ENCODE measurements around the gene MGMT. TPM values are rescaled to one million over a fixed set of nuclear protein-coding genes. Genes with fewer than 3 reads are reported as not detected.

MGMT gene
- polyA plus RNA-seq, 1 of the 3 experiments (the other 2 are of a cell fraction), result 10.8 TPM

DNA sequence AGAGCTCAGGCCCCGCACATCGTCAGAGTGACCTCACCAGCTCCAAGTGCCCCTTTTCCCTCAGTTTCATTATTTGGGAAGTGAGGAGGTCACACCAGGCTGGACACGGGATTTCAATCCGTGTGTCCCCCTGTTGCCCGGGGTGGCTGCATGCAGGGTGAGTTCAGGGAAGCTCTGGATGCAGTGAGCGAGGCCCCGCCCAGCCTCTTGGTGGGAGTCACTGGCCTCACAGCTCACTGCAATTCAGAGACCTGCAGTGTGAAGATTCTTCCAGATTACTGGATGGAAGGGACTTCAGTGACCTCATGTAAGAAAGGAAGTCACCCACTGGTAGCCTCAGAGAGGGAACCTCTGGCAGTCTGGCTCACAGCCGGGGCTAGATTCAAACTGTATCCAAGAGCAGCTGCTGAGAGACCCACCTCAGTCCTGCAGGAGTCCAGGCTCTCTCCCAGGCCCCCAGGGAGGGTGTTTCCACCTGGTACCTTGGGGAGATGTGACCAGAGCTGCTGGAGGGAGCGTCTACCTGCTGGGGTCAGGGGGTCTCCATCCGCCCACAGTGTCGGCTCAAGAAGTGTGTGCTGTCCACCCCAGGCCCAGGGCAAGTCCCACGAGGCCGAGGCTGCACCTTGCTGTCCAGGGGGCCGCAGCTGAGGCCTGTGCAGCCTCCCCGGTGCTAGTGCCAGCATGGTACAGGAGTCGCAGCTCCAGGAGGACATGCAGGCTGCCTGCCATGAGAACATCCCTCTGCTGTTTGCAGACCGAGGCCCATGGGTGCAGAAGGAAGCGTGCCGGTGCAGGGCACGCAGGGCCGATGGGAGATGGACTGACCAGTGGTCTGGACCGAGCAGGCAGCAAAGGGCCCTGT lies 54.4 kb downstream of the MGMT start:
- H3K79me2 ChIP-seq (ENCODE audit: insufficient read depth), result no peaks in the 10 kb centered on the region
- DNase-seq, result no peak
- no peaks in the 10 kb centered on the region for H4K20me1 ChIP-seq (ENCODE audit: insufficient read depth)
- no peaks in the 10 kb centered on the region for H3K9me3 ChIP-seq
- POLR2A ChIA-PET, result no interaction called here
- no peaks in the 10 kb centered on the region for H3K27me3 ChIP-seq (ENCODE audit: insufficient read depth)
- H3K36me3 ChIP-seq (replicated peaks in 1 of 2; ENCODE audit: control insufficient read depth in 1 of 2, insufficient read depth in 2 of 2, low read length in 1 of 2), result no peaks in the 10 kb centered on the region
- no peaks in the 10 kb centered on the region for H3K9me2 ChIP-seq
- no peak overlapping the region for H3K4me3 ChIP-seq (ENCODE audit: low read depth in 2 of 2, low read length in 1 of 2)
- 88% methylated on average over 16 of the region's 22 CpGs for WGBS (ENCODE audit: low lambda C conversion rate)
- H3K9ac ChIP-seq, result no peak overlapping the region
- no peak overlapping the region for H2AFZ ChIP-seq (ENCODE audit: low read depth)
- no peak overlapping the region for H3K27ac ChIP-seq (ENCODE audit: low read depth in 2 of 2, low read length in 1 of 2)
- H3K4me1 ChIP-seq (ENCODE audit: control insufficient read depth in 1 of 2, insufficient read depth in 2 of 2, low read depth in 1 of 2, low read length in 1 of 2), result peaks cover 0 to 2% of the 10 kb centered on the region in 2 experiments; a peak in 1 of 4 replicates
- no peak overlapping the region for H3K4me2 ChIP-seq
- H3F3A ChIP-seq (replicated peaks; ENCODE audit: insufficient read depth), result no peaks in the 10 kb centered on the region
- CTCF ChIA-PET, result no interaction called here
- TF ChIP-seq, protein P1, sequence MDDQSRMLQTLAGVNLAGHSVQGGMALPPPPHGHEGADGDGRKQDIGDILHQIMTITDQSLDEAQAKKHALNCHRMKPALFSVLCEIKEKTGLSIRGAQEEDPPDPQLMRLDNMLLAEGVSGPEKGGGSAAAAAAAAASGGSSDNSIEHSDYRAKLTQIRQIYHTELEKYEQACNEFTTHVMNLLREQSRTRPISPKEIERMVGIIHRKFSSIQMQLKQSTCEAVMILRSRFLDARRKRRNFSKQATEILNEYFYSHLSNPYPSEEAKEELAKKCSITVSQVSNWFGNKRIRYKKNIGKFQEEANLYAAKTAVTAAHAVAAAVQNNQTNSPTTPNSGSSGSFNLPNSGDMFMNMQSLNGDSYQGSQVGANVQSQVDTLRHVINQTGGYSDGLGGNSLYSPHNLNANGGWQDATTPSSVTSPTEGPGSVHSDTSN (IDR thresholded peaks at IDR 0.05), result no peak
- TF ChIP-seq TAF1 (IDR thresholded peaks at IDR 0.05; ENCODE audit: borderline replicate concordance, low read depth, low read length) (no peak), JUND (IDR thresholded peaks at IDR 0.05) (no peak), MXI1 (IDR thresholded peaks at IDR 0.05; ENCODE audit: low read depth, low read length) (no peak)

GRCh38 chr10:129522041-129522585 lies 55.1 kb downstream of the MGMT start:
- Histone ChIP-seq H3K9me3 (no peaks in the 10 kb centered on the region), H3K79me2 (ENCODE audit: insufficient read depth) (no peaks in the 10 kb centered on the region), H4K20me1 (ENCODE audit: insufficient read depth) (no peaks in the 10 kb centered on the region), H3K4me1 (ENCODE audit: control insufficient read depth in 1 of 2, insufficient read depth in 2 of 2, low read depth in 1 of 2, low read length in 1 of 2) (peaks cover 0 to 2% of the 10 kb centered on the region in 2 experiments; a peak in 1 of 4 replicates), H3K27me3 (ENCODE audit: insufficient read depth) (no peaks in the 10 kb centered on the region), H3F3A (replicated peaks; ENCODE audit: insufficient read depth) (no peaks in the 10 kb centered on the region), H3K27ac (ENCODE audit: low read depth in 2 of 2, low read length in 1 of 2) (no peak overlapping the region), H3K9me2 (no peaks in the 10 kb centered on the region), H3K4me3 (ENCODE audit: low read depth in 2 of 2, low read length in 1 of 2) (no peak overlapping the region), H3K4me2 (no peak overlapping the region), H2AFZ (ENCODE audit: low read depth) (no peak overlapping the region), H3K36me3 (replicated peaks in 1 of 2; ENCODE audit: control insufficient read depth in 1 of 2, insufficient read depth in 2 of 2, low read length in 1 of 2) (no peaks in the 10 kb centered on the region), H3K9ac (no peak overlapping the region)
- no peak for DNase-seq
- TF ChIP-seq REST (IDR thresholded peaks at IDR 0.05; ENCODE audit: low read depth, low read length) (no peak), NFIC (IDR thresholded peaks at IDR 0.05; ENCODE audit: borderline replicate concordance) (no peak), RFX5 (IDR thresholded peaks at IDR 0.05; ENCODE audit: low read length) (no peak), MEF2A (IDR thresholded peaks at IDR 0.05; ENCODE audit: borderline replicate concordance, low read depth) (no peak), YY1 (IDR thresholded peaks at IDR 0.05; ENCODE audit: low read depth) (no peak), RCOR1 (IDR thresholded peaks at IDR 0.05; ENCODE audit: low read length) (no peak), RAD21 (IDR thresholded peaks at IDR 0.05; ENCODE audit: low read length) (no peak), FOSL2 (IDR thresholded peaks at IDR 0.05; ENCODE audit: borderline replicate concordance, low read depth) (no peak), GABPA (IDR thresholded peaks at IDR 0.05; ENCODE audit: low read depth) (no peak), FOXM1 (IDR thresholded peaks at IDR 0.05; ENCODE audit: low read depth) (no peak), ELF1 (IDR thresholded peaks at IDR 0.05) (no peak), SMC3 (IDR thresholded peaks at IDR 0.05; ENCODE audit: low read depth, low read length) (no peak), NRF1 (IDR thresholded peaks at IDR 0.05; ENCODE audit: low read depth, low read length) (no peak), EZH2phosphoT487 (IDR thresholded peaks at IDR 0.05; ENCODE audit: borderline replicate concordance, low read depth) (no peak)
- TF ChIP-seq, protein P2, sequence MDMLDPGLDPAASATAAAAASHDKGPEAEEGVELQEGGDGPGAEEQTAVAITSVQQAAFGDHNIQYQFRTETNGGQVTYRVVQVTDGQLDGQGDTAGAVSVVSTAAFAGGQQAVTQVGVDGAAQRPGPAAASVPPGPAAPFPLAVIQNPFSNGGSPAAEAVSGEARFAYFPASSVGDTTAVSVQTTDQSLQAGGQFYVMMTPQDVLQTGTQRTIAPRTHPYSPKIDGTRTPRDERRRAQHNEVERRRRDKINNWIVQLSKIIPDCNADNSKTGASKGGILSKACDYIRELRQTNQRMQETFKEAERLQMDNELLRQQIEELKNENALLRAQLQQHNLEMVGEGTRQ (IDR thresholded peaks at IDR 0.05; ENCODE audit: borderline replicate concordance, low read depth, low read length), result no peak
- TF ChIP-seq, protein P1 (IDR thresholded peaks at IDR 0.05), result no peak
- POLR2A ChIA-PET, result no interaction called here
- CTCF ChIA-PET, result no interaction called here
- 82% methylated on average over 1 of the region's 7 CpGs for WGBS (ENCODE audit: low lambda C conversion rate)

Measured in SK-N-SH (cell line).